Left cardiac atrium (tissue), 4 donors: ENCODE measurements around the gene HOXB13. TPM values are rescaled to one million over a fixed set of nuclear protein-coding genes. Genes with fewer than 3 reads are reported as not detected.
"Not testable (repeated sequence)": the region's sequence is repeated elsewhere in the genome, so short reads cannot be mapped to it uniquely, and the experiment has no call there.

Experiments used
- ATAC-seq, 2 donors: fragments of 200-7000 bp; cut with Tn5 transposase; one replicate each; pipeline ENCODE4 v1.9.1; 2020; ENCODE audit warnings: mild to moderate bottlenecking in 2 of 2, moderate library complexity in 2 of 2
- DNase-seq: peaks from one replicate; pipeline ENCODE4 v3.0.0-alpha.2; 2020
- intact Hi-C, 2 donors: fragments of 100-400 bp; cut with DNase I; formaldehyde crosslinking; loops; one replicate each; pipeline versions ENCODE4 v1.14.1 to v1.15.1; 2022 to 2023
- total RNA-seq, 2 donors: library from RNA; stranded (reverse); fragmentation: NEBNext Ultra II Directional; extraction: Animal tissue kit (Norgen Biotek cat#: 25700); gene quantifications; one replicate each; pipeline ENCODE4 v1.2.1, GENCODE V29; 2021
- donor health status: DM: no; HTN: yes; CAD: no.
- donor health status: DM: no; HTN: yes; CAD: no; lungs with severe emphysema.
- donor health status: DM: yes; HTN: yes; CAD: no.
- donor health status: Dilated cardiomyopathy.

Gene HOXB13
- total RNA-seq, 2 donors from 2014 or later = not detected

DNA sequence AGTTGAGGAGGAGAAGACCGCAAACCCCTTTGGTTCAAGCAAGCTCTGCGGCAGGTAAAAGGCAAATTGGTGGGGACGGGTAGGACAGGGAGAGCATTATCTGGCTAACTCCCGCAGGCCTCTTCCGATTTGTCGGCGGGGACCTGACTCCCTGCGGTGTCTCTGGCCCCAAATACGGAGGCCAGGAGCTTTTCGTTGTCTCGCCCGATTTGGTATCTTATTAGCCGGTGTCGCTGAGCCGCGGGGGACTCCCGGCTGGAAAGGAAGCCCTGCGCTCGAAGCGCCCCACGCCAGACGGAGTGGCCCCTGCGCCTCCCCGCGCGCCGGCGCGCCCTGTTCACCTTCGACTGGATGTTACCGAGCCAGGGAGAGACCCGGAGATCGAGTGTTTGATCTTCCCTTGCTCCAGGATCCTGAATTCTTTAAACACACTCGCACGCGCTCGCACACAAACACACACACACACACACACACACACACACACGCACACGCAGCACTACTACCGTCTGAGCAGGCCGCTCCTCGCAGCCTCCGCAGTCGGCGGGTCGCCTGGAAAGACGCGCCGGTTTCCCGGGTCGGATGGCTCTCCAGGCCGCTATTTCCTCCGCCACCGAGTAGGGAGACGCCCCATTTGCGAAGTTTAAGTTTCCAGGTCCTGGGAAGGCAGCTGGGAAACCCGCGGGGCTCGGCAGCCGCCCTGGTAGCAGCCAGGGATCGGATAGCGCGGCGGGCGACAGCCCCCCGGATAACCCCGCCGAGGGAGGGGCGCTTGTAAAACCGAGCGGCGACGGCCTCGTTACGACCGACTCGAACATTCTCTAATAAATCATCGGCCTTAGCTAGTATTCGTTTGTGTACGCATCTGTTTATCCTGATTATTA lies 9.5 kb downstream of the HOXB13 start:
- intact Hi-C loops = no loop called here
- DNase-seq = no peak
- ATAC-seq = no peak

DNA sequence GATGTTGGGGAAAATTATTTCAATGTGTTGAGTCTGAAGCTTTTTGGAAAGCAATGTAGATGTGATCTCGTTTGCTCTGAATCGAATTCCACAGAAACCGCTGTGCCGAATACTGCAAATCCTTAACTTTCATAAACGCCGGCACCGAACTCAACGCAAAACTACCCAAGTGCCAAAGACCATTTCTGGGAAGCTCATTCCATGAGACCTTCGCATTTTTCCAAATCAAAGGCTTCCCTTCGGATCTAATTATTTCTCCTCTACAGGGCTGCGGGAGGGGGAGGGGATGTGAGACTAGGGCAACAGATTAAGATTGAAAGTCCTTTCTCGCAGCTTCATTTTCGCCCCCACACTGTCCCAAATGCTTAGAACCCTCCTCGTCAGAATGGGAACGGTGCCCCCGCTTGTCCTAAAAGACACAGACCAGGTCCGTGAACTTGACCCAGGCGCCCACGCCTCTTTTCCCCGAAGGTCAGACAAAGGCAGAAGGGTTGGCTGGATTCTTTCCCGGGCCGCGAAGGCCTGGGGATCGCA lies 10.3 kb downstream of the HOXB13 start:
- intact Hi-C loops = no loop called here
- DNase-seq = no peak

DNA sequence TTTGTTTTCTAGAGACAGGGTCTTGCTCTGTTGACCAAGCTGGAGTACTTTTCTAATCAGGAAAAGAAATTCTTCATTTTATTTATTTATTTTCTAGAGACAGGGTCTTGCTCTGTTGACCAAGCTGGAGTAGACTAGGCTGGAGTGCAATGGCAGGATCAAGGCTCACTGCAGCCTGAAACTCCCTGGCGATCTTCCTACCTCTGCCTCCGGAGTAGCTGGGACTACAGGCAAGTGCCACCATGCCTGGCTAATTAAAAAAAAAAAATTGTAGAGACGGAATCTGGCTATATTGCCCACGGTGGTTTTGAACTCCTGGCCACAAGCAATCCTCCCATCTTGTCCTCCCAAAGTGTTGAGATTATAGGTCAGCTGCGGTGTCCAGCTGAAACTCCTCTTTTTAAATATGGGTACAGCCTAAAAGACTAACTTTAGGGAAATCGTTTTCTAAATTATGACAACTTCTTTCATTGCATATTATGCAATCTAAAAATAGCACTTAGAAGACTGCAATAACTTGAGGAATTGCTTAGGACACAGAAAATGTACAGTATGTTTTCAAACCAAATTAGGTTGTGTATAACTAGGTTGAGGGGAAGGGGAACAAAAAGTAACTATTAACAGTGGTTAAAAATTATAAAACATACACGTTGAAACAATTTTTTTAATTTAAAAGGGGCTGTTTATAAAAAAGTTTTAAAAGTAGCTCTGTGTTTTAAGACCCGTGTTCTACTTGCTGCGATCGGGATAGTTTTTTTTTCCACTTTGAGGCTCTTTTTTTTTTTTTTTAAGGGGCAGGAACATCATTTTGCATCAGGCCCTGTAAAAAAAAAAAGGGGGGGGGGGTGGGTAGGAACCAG lies 11.0 kb downstream of the HOXB13 start:
- intact Hi-C loops = no loop called here
- no peak for DNase-seq
- ATAC-seq = no peak

More for the DNA sequence above, 10.3 kb downstream of the HOXB13 start:
- no peak for ATAC-seq

DNA sequence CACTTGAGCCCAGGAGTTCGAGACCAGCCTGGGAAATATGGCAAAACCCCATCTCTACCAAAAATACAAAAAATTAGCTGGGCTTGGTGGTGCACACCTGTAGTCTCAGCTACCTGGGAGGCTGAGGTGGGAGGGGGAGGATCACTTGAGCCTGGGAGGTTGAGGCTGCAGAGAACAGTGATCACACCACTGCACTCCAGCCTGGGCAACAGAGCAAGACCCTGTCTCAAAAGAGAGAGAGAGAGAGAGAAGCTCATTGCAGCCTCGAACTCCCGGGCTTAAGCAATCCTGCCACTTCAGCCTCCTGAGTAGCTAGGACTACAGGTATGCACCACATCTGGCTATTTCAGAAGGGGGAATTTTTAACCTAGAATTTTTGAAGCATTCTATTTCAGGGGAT lies 12.0 kb downstream of the HOXB13 start:
- intact Hi-C loops, DNase-seq: not testable (repeated sequence)

DNA sequence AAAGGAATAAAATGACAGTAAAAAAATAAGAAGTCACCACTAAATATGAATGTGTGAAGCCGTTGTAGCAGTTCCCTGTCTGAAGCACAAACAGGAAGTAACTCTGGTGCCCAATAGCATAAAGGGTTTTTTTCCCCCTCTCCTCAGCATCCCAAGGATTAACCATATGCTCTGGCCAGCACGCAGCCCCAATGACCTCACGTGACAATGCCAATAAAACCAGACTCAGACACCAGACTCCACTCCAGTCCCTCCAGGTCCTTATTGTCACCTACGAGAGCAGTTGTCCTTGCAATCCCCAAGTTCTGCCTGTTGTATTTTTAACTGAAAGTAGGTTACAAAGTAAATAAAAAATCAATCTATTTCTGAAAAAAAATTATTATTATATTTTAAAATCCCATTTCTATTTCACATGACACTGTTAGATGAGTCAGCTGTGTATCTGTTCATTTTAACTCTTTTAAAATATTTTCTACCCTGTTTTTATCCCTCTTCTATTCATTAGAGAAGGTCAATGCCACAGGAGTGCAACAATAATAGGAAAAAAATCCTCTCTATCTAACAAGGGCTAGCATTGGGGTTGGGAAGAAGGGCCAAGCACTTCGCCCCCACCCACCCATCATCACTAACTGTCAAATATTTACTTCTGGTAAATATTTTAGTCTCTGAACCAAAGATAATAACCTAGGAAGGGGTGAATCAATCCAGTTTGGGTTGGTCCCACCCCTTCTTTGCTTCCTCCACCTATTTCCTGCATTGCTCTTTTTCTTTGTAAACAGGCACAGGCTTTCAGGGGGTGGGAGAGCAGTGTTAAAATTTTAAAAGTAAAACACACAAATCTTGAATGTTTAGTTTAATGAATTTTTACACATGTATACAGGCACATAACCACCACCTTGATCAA lies 12.8 kb downstream of the HOXB13 start:
- ATAC-seq = no peak
- intact Hi-C loops = no loop called here

More for the DNA sequence above, 12.0 kb downstream of the HOXB13 start:
- ATAC-seq = not testable (repeated sequence)

DNA sequence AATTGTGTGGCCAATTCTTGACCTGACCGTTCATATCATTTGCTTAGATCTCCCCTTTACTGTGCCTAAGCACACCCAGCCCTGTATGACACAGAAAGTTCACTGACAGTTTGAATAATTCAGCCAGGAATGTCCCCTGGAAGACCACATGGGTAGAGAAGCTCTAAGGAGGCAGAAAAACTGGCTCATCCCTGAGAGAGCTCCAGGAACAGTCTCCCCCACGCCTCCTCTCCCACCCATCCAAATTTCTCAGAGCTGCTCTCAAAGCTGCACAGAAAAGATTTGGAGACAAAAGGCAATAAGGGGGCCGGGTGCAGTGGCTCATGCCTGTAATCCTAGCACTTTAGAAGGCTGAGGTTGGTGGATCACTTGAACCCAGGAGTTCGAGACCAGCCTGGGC lies 17.4 kb downstream of the HOXB13 start:
- intact Hi-C loops = no loop called here
- no peak for DNase-seq
- ATAC-seq = no peak

More for the DNA sequence above, 12.8 kb downstream of the HOXB13 start:
- DNase-seq = no peak

DNA sequence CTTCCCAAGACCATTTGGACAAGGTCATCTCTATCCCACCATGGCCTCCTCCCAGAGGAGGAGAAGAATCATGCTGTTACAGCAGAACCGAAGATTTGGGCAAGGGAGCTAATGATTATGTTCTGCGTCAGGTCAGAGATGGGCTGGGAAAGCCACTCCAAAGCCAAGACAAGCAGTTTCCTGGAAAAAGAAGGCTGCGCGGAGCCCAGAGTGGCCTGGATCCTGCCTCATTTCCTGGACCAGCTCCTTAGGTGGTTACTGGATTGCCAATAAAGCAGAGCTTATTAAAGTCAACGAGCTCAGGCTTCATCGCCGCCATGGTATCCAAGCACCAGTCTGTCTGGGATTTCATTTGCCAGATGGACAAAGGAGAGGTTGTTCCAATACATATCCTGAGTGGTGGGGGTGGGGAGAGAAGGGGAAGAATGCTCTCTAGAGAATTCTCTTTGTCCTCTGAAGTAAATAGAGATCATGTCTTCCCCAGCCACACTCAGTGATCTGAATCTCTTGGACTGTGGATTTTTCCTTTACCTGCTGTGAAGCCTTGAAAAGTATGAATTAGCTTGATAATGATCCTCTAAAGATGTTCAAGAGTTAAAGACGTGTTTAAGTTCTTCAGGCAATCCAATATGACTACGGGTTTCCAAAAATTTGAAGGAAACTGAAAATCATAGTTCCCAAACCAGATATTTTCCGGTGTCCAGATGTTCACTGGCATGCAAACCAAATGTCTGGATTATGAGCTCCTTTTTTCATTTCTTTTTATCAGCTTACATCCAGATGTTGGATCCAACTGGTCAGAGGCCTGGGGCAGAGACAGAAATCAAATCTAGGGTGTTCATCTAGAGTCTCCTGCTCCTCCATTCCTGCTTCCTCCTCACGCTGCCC lies 23.9 kb downstream of the HOXB13 start:
- no peak for DNase-seq
- intact Hi-C loops = no loop called here
- no peak for ATAC-seq

DNA sequence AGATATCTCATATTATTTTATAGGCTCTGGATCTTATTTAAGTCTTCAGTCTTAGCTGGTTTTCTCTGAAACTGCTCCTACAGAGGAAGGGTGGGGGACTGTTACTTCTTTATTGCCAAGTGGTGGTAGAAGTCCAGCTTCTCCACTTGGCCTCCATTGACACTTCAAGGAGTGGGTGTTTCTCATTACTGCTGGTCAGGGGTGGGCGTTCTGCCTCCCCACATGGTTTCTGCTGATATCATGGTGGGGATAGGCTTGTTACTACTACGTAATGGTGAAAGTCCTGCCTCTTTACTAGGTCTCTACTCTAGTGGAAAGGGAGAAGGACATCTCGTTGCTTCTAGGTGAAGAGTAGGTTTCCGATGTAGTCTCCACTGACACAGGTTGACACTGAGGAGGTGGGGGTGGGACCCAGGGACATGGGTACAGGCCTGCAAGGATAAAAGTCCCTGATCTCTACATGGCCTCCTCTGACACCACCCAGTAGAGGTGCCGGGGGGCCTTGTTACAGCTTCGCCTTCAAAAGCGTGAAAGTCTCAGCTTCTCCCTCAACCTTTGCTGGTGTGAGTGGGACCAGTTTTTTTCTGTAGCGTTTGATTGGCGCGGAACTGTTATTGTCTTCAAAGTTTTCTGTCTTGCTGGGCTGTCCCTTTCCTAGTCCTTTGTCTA lies 26.6 kb downstream of the HOXB13 start:
- intact Hi-C loops = no loop called here
- no peak for DNase-seq

DNA sequence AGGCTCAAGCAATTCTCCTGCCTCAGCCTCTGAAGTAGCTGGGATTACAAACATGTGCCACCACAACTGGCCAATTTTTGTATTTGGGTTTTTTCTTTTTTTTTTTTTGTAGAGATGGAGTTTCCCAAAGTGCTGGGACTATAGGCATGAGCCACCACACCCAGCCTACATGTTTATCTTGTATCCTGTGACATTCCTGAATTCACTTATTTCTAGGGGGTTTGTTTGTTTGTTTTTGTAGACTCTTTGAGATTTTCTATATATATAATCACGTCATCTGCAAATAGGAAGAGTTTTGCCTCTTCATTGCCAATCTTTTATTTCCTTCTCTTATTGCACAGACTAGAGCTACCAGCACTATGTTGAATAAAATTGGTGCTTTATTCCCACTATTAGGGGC lies 35.4 kb downstream of the HOXB13 start:
- ATAC-seq (no peak), DNase-seq (no peak)
- intact Hi-C loops = no loop called here

More for the DNA sequence above, 26.6 kb downstream of the HOXB13 start:
- ATAC-seq = no peak

DNA sequence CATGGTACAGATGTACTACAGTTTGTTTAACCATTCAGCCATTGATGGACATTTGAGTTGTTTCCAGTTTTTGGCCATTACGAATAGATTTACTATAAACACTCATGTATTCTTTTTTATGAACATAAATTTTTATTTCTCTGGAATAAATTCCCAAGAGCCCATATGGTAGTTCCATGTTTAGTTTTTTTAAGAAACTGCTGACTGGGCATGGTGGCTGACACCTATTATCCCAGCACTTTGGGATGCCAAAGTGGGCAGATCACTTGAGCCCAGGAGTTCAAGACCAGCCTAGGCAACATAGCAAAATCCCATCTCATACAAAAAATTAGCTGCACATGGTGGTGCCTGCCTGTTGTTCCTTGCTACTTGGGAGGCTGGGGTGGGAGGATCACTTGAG lies 36.5 kb downstream of the HOXB13 start:
- intact Hi-C loops = no loop called here
- no peak for ATAC-seq
- DNase-seq = no peak

DNA sequence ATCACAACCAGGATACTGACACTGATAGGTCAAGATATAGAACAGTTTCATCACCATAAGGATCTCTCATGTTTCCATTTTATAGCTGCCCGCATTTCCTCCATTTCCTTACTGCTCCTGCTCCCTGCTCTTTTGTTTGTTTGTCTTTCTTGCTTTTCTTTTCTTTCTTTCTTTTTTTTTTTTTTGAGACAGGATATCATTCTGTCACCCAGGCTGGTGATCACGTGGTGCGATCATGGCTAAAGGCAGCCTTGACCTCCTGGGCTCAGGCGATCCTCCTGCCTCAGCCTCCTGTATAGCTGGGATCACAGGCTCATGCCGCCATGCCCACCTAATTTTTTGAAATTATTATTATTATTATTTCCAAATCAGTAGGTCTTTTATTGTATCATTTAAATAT lies 37.9 kb downstream of the HOXB13 start:
- intact Hi-C loops = no loop called here
- ATAC-seq = no peak
- DNase-seq = no peak

DNA sequence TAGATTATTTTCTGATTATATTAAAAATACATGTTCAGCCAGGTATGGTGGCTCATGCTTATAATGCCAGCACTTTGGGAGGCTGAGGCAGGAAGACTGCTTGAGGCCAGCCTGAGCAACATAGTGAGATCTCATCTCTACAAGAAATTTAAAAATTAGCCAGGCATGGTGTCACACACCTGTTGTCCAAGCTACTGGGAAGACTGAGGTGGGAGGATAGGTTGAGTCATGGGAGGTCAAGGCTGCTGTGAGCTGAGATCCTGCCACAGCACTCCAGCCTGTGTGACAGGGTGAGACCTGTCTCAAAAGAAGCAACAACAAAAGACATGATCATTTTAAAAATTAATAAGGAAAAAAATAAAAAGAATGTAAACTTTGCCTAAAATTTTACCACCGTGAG lies 46.9 kb downstream of the HOXB13 start:
- ATAC-seq (no peak), DNase-seq (no peak)
- intact Hi-C loops = no loop called here

DNA sequence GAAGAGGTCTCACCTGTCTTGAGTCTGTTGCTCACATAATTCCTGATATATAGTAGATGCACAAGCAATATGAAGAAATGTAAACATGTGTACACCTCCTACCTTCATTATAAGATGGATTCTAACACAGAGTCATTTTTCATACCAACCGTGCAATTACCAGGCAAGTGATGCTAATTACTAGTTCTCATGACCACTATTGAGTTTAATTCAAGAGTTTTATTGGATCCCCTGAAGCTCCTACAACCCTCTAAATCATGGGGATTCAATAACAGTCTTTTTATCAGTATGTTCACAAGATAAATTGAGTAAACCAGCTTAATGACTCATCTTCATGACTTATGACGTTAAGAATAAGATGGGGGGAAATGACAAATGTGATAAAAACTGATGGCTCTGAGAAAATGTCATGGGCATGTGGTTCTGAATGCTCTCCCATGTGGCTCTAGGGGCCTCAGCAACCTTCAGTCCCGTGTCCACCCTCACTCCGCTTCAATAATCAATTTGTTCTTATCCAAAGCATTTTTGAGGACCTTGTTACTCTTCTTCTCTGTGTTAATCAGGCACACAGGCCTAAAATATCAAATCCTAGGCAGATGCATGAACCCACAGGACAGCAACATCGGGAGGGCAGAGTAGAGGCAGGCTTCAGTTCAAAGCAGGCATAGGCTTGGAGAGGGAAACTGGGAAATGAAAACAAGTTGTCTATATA lies 49.0 kb downstream of the HOXB13 start:
- ATAC-seq (no peak), DNase-seq (no peak)
- intact Hi-C loops = loop anchor here (2.0 to 10.0 kb wide), 5 partner anchors 111 to 353 kb away; no protein-coding TSS in a partner anchor

DNA sequence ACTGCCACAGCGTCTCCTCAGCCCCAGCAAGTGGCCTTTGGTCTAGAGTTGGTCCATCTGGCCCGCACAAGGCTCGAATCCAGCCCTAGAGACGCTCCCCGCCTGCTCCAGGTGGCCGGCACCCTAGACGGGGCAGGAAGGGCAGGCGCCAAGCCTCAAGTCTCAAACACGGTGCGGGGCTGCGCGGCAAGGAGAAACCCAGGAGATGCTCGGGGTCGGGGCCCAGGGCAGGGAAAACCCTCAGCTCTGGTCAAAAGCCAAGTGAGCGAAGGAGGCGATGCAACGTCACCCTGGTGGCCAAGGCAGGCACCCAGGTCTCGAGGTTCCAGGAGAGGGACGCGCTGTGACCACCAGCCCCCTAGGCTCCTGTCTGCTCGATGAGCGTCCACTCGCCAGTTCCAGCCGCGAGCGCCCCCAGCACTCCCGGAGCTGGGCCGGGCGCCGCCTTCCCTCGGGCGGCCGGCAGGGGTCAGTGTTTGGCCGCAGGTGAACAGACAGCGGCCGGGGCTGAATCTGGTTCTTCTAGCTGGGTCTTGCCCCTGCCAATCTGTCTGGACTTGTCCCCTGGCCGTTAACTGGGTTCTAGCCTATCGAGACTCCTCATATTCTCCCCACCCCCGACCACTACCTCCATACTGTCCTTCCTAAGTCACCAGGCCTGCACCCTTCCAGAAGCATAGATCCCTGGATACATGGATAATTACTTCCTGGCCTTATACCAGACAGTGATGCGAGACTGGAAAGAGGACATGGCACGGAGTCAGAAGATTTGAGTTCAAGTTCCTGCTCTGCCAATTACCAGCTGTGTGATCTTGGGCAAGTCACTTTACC lies 50.2 kb downstream of the HOXB13 start:
- intact Hi-C loops = loop anchor here (2.0 to 10.0 kb wide), 5 partner anchors 112 to 354 kb away; no protein-coding TSS in a partner anchor
- ATAC-seq (peak; percentile 78 to 84), DNase-seq (peak; percentile 57)

DNA sequence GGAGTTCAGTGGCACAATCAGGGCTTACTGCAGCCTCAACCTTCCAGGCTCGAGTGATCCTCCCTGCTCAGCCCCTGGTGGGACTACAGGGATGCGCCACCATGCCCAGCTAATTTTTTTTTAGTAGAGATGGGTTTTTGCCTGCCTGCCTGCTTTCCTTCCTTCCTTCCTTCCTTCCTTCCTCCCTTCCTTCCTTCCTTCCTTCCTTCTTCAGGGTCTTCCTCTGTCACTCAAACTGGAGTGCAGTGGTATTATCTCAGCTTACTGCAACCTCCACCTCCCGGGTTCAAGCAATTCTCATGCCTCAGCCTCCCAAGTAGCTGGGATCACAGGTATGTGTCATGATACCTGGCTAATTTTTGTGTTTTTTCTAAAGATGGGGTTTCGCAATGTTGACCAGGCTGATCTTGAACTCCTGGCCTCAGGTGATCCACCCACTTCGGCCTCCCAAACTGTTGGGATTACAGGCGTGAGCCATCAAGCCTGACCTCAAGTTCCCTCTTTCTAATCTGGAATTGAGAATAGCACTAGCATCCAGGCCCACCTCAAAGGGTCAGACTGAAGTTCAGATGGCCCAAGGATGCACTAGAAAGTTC lies 51.5 kb downstream of the HOXB13 start:
- ATAC-seq (no peak), DNase-seq (no peak)
- intact Hi-C loops = loop anchor here in 1 of 2 donors (5.0 to 10.0 kb wide), 3 partner anchors 115 to 355 kb away; no protein-coding TSS in a partner anchor
